ENCODE results near the gene NCKAP5L. TPM values are rescaled to one million over a fixed set of nuclear protein-coding genes. Genes with fewer than 3 reads are reported as not detected.
A peak's percentile ranks its signal among the peaks of the same experiment; 100 is the strongest.

Gene NCKAP5L
- total and polyA plus RNA-seq, 9 of the 15 experiments (the other 6 are each of a cell fraction or from before 2014, with no cell fraction given): 0.01 to 14.4 (median 3.7) TPM

- CTCF ChIA-PET (ENCODE audit: low intra/inter-chr PET ratio): no interaction called here
- Histone ChIP-seq H3K9me3 (replicated peaks; ENCODE audit: control insufficient read depth, insufficient read depth, low read depth, low read length) (no peaks in the 10 kb centered on the region), H3K9ac (ENCODE audit: insufficient read depth in 1 of 2, low read depth in 2 of 2, low read length in 2 of 2) (no peak overlapping the region; a peak in 1 of 4 replicates), H3K79me2 (ENCODE audit: control insufficient read depth, insufficient read depth, low read length) (no peaks in the 10 kb centered on the region), H3K27ac (ENCODE audit: extremely low read depth, low read depth, low read length) (no peak overlapping the region), H3K4me1 (replicated peaks in 1 of 2; ENCODE audit: control insufficient read depth in 2 of 2, insufficient read depth in 2 of 2, low read length in 2 of 2) (peaks cover 0 to 22% of the 10 kb centered on the region in 2 experiments; a peak in 2 of 5 replicates), H4K20me1 (replicated peaks; ENCODE audit: control insufficient read depth, insufficient read depth, low read length) (0 out of 2 replicates have a peak, but pooled peaks cover 3% of the 10 kb centered on the region), H3K4me3 (no peak overlapping the region), H3K9me1 (ENCODE audit: control insufficient read depth, insufficient read depth, low read length) (no peaks in the 10 kb centered on the region), H3K27me3 (ENCODE audit: control insufficient read depth in 2 of 2, insufficient read depth in 2 of 2, low read length in 2 of 2) (no peaks in the 10 kb centered on the region), H2AFZ (ENCODE audit: low read depth, low read length) (no peak overlapping the region), H3K4me2 (ENCODE audit: insufficient read depth, low read length) (no peak overlapping the region), H3K36me3 (ENCODE audit: control insufficient read depth, insufficient read depth, low read length) (peaks cover 7% of the 10 kb centered on the region; the same call in 1 of the 3 replicates)
- ATAC-seq (no peak), FAIRE-seq (no peak), DNase-seq (ENCODE audit: extremely low read depth in 1 of 4, low spot score in 3 of 4) (peak in 1 of 4 experiments; percentile 8)
- in situ Hi-C loops (cut with MboI) (no loop called here), intact Hi-C loops (cut with micrococcal nuclease) (no loop called here)
- POLR2A ChIA-PET: no interaction called here
- TF ChIP-seq POLR2G (IDR thresholded peaks at IDR 0.05; ENCODE audit: low read depth, low read length) (peak; percentile 36; the same call in 1 of the 2 replicates), HES1 (IDR thresholded peaks at IDR 0.05; ENCODE audit: low read depth) (no peak), KAT2B (IDR thresholded peaks at IDR 0.05; ENCODE audit: low read depth, low read length) (no peak), SUPT5H (IDR thresholded peaks at IDR 0.05) (no peak)
- 73% methylated on average over 8 of the region's 9 CpGs for WGBS (ENCODE audit: insufficient coverage, low coverage, missing lambda C conversion rate)
- no TSS peak for BruUV-seq (replicated peaks)
These were observed 34.6 kb downstream of the NCKAP5L start for GRCh38 chr12:49793620-49794019.

- in situ Hi-C loops (cut with MboI) (no loop called here), intact Hi-C loops (cut with micrococcal nuclease) (no loop called here)
- BruUV-seq (replicated peaks): no TSS peak
- FAIRE-seq: no peak
- ChIA-PET CTCF (ENCODE audit: low intra/inter-chr PET ratio) (no interaction called here), POLR2A (no interaction called here)
- Histone ChIP-seq H3K9ac (ENCODE audit: insufficient read depth in 1 of 2, low read depth in 2 of 2, low read length in 2 of 2) (no peak overlapping the region; a peak in 1 of 4 replicates), H3K79me2 (ENCODE audit: control insufficient read depth, insufficient read depth, low read length) (no peaks in the 10 kb centered on the region), H3K9me3 (replicated peaks; ENCODE audit: control insufficient read depth, insufficient read depth, low read depth, low read length) (no peaks in the 10 kb centered on the region), H3K9me1 (ENCODE audit: control insufficient read depth, insufficient read depth, low read length) (no peaks in the 10 kb centered on the region), H3K27me3 (ENCODE audit: control insufficient read depth in 2 of 2, insufficient read depth in 2 of 2, low read length in 2 of 2) (no peaks in the 10 kb centered on the region), H4K20me1 (replicated peaks; ENCODE audit: control insufficient read depth, insufficient read depth, low read length) (0 out of 2 replicates have a peak, but pooled peaks cover 3% of the 10 kb centered on the region), H3K4me2 (ENCODE audit: insufficient read depth, low read length) (no peak overlapping the region), H3K36me3 (ENCODE audit: control insufficient read depth, insufficient read depth, low read length) (peaks cover 7% of the 10 kb centered on the region; the same call in 1 of the 3 replicates), H3K4me1 (replicated peaks in 1 of 2; ENCODE audit: control insufficient read depth in 2 of 2, insufficient read depth in 2 of 2, low read length in 2 of 2) (peaks cover 0 to 22% of the 10 kb centered on the region in 2 experiments; a peak in 2 of 5 replicates), H2AFZ (ENCODE audit: low read depth, low read length) (no peak overlapping the region), H3K27ac (ENCODE audit: extremely low read depth, low read depth, low read length) (no peak overlapping the region), H3K4me3 (no peak overlapping the region)
- TF ChIP-seq ZNF644 (tag; IDR thresholded peaks at IDR 0.05; ENCODE audit: low read depth) (no peak), ZNF165 (CRISPR knock-in tag; IDR thresholded peaks at IDR 0.05; ENCODE audit: borderline replicate concordance) (no peak), EHMT2 (IDR thresholded peaks at IDR 0.05) (no peak)
- 85% methylated on average over 4 of the region's 11 CpGs for WGBS (ENCODE audit: insufficient coverage, low coverage, missing lambda C conversion rate)
- ATAC-seq: peak; percentile 32; the same call in 2 of the 3 replicates
- peak in 2 of 4 experiments; percentile 7 to 10 for DNase-seq (ENCODE audit: extremely low read depth in 1 of 4, low spot score in 3 of 4)
These were observed 35.1 kb downstream of the NCKAP5L start for GRCh38 chr12:49792976-49793580.

All from K562 (cell line).